Esophagus muscularis mucosa (tissue), 4 donors: Measurements from ENCODE around the gene SNX14. TPM values are rescaled to one million over a fixed set of nuclear protein-coding genes. Genes with fewer than 3 reads are reported as not detected.
"Not testable (repeated sequence)": the region's sequence is repeated elsewhere in the genome, so short reads cannot be mapped to it uniquely, and the experiment has no call there.

Source experiments
- DNase-seq: peaks from one replicate; pipeline ENCODE4 v3.0.0-alpha.2; 2017; ENCODE audit errors: extremely low spot score
- H3K27ac ChIP-seq, 4 donors: fragments of 200-600 bp; sonication (generic); replicated peaks in 1 of 4; 1 replicate in 3 of 4; 2 replicates in 1 of 4; pipeline ENCODE4 v1.5.1; 2016 to 2019; ENCODE audit warnings: mild to moderate bottlenecking in 1 of 4
- H3K27me3 ChIP-seq, 4 donors: fragments of 200-600 bp; sonication (generic); one replicate each; pipeline versions ENCODE4 v1.5.1 to v1.6.0; 2016 to 2019
- H3K36me3 ChIP-seq, 4 donors: fragments of 200-600 bp; sonication (generic); one replicate each; pipeline ENCODE4 v1.5.1; 2016 to 2019
- H3K4me1 ChIP-seq, 4 donors: fragments of 200-600 bp; sonication (generic); one replicate each; pipeline ENCODE4 v1.5.1; 2016 to 2019
- H3K4me3 ChIP-seq, 4 donors: fragments of 200-600 bp; sonication (generic); 1 replicate in 2 of 4; 2 replicates in 2 of 4; pipeline ENCODE4 v1.5.1; 2016 to 2019; ENCODE audit warnings: mild to moderate bottlenecking in 4 of 4, moderate library complexity in 1 of 4
- H3K9me3 ChIP-seq, 4 donors: fragments of 200-600 bp; sonication (generic); 1 replicate in 3 of 4; 2 replicates in 1 of 4; pipeline ENCODE4 v1.5.1; 2016 to 2019
- EP300 ChIP-seq: sonication (generic); formaldehyde crosslinking; IDR thresholded peaks from one replicate; pipeline ENCODE4 v1.6.1; 2017; ENCODE audit warnings: antibody characterized with exemption
- POLR2A ChIP-seq: fragments of 450-650 bp; IDR thresholded peaks from one replicate; pipeline ENCODE4 v1.6.1; 2017; ENCODE audit warnings: antibody characterized with exemption, moderate library complexity, mild to moderate bottlenecking, low read depth
- POLR2AphosphoS5 ChIP-seq, 2 donors: sonication (generic); formaldehyde crosslinking; IDR thresholded peaks; one replicate each; pipeline ENCODE4 v1.6.1; 2017; ENCODE audit warnings: antibody characterized with exemption in 2 of 2
- WGBS: methylation state at CpG from one replicate; pipeline ENCODE4 v1.1.5; 2018; 5-methylcytosine and 5-hydroxymethylcytosine counted together
- intact Hi-C: fragments of 100-400 bp; cut with DNase I; formaldehyde crosslinking; loops from one replicate; pipeline ENCODE4 v1.15.1; 2023
- total RNA-seq, 4 donors: library from RNA; depleted of rRNA; stranded (reverse); fragments of >200 nt; gene quantifications; one replicate each; pipeline versions ENCODE4 v1.1.0 to v1.2.1, GENCODE V29; 2016
- TF ChIP-seq, protein P1 (sequence below), 3 experiments: fragments of 200-600 bp in 2 of 3; fragments of 450-650 bp in 1 of 3; sonication (generic) in 2 of 3; IDR thresholded peaks; one replicate each; pipeline ENCODE4 v1.5.1; 2017 to 2019; ENCODE audit warnings: antibody characterized with exemption in 3 of 3, mild to moderate bottlenecking in 2 of 3, moderate library complexity in 1 of 3

The SNX14 gene
- total RNA-seq, 4 donors from 2014 or later, result 39.6 to 60.6 (median 41.5) TPM

DNA sequence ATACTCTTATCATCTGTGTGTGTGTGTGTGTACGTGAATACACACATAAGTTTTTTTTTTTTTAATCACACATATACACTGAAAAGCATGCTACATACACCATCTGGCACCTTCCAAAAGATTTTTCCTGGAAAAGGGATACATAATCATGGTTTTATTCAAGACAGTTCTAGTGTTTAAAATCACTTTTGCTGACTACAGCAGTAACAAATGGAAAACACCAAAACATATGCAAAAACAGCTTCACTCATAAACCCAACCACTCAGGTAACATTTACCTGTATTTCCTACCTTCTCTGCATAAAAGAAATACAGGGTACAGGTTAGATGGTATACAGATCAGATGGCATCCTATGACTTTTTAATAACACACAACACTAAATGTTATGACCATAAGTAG, 2.5 kb downstream of the SNX14 start:
- no peaks in the 10 kb centered on the region for H3K27me3 ChIP-seq
- DNase-seq, result no peak
- H3K4me1 ChIP-seq, result peaks cover 20 to 38% (median 28%) of the 10 kb centered on the region in 4 donors
- no peak for TF ChIP-seq POLR2AphosphoS5 (IDR thresholded peaks at IDR 0.05)
- intact Hi-C loops, result no loop called here
- H3K36me3 ChIP-seq, result peaks cover 0 to 4% (median 0%) of the 10 kb centered on the region in 4 donors
- H3K27ac ChIP-seq, result no peak overlapping the region
- H3K9me3 ChIP-seq, result no peaks in the 10 kb centered on the region
- 97% methylated on average over 1 of the region's 1 CpG for WGBS
- H3K4me3 ChIP-seq, result no peak overlapping the region

DNA sequence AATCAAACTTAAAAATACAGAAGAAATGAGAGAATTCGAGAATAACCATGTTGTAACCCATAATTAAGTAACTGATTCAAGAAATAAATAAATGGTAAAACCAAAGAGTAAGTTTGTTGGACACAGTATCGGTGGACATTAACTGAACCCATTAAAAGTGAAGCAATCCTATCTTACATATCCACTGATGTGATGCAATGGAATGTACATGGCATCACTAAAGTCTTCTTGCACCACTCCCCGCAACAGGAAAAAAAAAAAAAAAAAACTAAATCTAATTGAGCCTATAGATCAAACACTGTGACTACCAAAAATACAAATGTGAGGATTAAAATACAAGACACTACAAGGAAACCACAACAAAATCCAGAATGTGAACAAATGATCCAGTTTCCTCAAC, 7.9 kb downstream of the SNX14 start:
- no peak for TF ChIP-seq POLR2AphosphoS5 (IDR thresholded peaks at IDR 0.05)
- no peak for TF ChIP-seq EP300
- TF ChIP-seq POLR2A, result no peak
- TF ChIP-seq, protein P1, sequence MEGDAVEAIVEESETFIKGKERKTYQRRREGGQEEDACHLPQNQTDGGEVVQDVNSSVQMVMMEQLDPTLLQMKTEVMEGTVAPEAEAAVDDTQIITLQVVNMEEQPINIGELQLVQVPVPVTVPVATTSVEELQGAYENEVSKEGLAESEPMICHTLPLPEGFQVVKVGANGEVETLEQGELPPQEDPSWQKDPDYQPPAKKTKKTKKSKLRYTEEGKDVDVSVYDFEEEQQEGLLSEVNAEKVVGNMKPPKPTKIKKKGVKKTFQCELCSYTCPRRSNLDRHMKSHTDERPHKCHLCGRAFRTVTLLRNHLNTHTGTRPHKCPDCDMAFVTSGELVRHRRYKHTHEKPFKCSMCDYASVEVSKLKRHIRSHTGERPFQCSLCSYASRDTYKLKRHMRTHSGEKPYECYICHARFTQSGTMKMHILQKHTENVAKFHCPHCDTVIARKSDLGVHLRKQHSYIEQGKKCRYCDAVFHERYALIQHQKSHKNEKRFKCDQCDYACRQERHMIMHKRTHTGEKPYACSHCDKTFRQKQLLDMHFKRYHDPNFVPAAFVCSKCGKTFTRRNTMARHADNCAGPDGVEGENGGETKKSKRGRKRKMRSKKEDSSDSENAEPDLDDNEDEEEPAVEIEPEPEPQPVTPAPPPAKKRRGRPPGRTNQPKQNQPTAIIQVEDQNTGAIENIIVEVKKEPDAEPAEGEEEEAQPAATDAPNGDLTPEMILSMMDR (IDR thresholded peaks at IDR 0.05), result no peak
- no peak overlapping the region for H3K27ac ChIP-seq
- no peak for DNase-seq
- intact Hi-C loops, result no loop called here
- H3K4me3 ChIP-seq, result no peak overlapping the region
- peaks cover 0 to 3% (median 0%) of the 10 kb centered on the region in 4 donors for H3K9me3 ChIP-seq
- H3K4me1 ChIP-seq, result peaks cover 0 to 10% (median 4%) of the 10 kb centered on the region in 4 donors
- H3K27me3 ChIP-seq, result no peaks in the 10 kb centered on the region
- 94% methylated on average over 3 of the region's 3 CpGs for WGBS
- H3K36me3 ChIP-seq, result peaks cover 0 to 4% (median 0%) of the 10 kb centered on the region in 4 donors

DNA sequence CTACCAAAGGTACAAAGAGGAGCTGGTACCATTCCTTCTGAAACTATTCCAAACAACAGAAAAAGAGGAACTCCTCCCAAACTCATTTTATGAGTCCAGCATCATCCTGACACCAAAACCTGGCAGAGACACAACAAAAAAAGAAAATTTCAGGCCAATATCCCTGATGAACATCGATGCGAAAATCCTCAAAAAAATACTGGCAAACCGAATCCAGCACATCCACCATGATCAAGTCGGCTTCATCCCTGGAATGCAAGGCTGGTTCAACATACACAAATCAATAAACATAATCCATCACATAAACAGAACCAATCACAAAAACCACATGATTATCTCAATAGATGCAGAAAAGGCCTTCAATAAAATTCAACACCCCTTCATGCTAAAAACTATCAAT, 10.8 kb downstream of the SNX14 start:
- peaks cover 10 to 25% (median 19%) of the 10 kb centered on the region in 4 donors for H3K4me1 ChIP-seq
- 96% methylated on average over 4 of the region's 4 CpGs for WGBS
- intact Hi-C loops, DNase-seq, H3K27me3 ChIP-seq, H3K9me3 ChIP-seq, H3K4me3 ChIP-seq, H3K27ac ChIP-seq, H3K36me3 ChIP-seq: not testable (repeated sequence)

DNA sequence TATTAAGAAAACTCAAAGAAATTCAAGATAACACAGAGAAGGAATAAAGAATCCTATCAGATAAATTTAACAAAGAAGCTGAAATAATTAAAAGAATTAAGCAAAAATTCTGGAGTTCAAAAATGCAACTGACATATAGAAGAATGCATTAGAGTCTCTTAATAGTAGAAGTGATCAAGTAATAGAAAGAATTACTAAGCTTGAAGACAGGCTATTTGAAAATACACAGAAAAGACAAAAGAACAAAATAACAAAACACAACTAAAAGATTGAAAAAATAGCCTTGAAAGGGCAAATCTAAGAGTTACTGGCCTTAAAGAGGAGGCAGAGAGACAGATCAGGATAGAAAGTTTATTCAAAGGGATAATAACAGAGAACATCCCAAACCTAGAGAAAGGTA, 12.1 kb downstream of the SNX14 start:
- no peak overlapping the region for H3K4me3 ChIP-seq
- H3K27me3 ChIP-seq, result no peaks in the 10 kb centered on the region
- TF ChIP-seq POLR2A (no peak), POLR2AphosphoS5 (IDR thresholded peaks at IDR 0.05) (no peak), EP300 (no peak)
- TF ChIP-seq, protein P1 (IDR thresholded peaks at IDR 0.05), result no peak
- H3K4me1 ChIP-seq, result peaks cover 10 to 26% (median 20%) of the 10 kb centered on the region in 4 donors
- H3K36me3 ChIP-seq, result peaks cover 0 to 7% (median 0%) of the 10 kb centered on the region in 4 donors
- H3K9me3 ChIP-seq, result peaks cover 0 to 3% (median 0%) of the 10 kb centered on the region in 4 donors
- no peak overlapping the region for H3K27ac ChIP-seq
- intact Hi-C loops, result no loop called here
- DNase-seq, result no peak

DNA sequence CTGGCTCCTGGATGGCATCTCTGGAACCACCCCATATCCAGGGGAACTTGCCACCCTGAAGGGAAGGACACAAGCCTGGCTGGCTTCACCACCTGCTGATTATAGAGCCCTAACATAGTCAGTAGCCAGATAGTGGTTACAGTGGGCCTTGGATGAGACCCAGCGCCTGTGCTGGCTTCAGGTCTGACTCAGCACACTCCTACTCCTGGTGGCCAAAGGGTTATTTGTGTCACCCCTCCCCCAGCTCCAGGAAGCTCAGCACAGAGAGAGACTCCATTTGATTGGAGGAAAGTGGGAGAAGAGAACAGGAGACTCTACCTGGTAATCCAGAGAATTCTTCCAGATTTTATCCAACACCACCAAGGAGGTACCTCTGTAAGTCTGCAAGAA, 12.8 kb downstream of the SNX14 start:
- intact Hi-C loops, result no loop called here
- no peak overlapping the region for H3K4me3 ChIP-seq

More for the DNA sequence above, 12.8 kb downstream of the SNX14 start:
- WGBS, result 75% methylated on average over 1 of the region's 1 CpG
- Histone ChIP-seq H3K36me3 (peaks cover 0 to 7% (median 0%) of the 10 kb centered on the region in 4 donors), H3K27me3 (no peaks in the 10 kb centered on the region), H3K27ac (no peak overlapping the region), H3K9me3 (peaks cover 0 to 3% (median 0%) of the 10 kb centered on the region in 4 donors), H3K4me1 (peaks cover 10 to 33% (median 22%) of the 10 kb centered on the region in 4 donors)
- TF ChIP-seq, protein P1 (IDR thresholded peaks at IDR 0.05), result no peak
- TF ChIP-seq POLR2AphosphoS5 (IDR thresholded peaks at IDR 0.05), result no peak
- no peak for TF ChIP-seq POLR2A
- TF ChIP-seq EP300, result no peak
- DNase-seq, result no peak
